ENCODE measurements around the gene RNF115.

DNA sequence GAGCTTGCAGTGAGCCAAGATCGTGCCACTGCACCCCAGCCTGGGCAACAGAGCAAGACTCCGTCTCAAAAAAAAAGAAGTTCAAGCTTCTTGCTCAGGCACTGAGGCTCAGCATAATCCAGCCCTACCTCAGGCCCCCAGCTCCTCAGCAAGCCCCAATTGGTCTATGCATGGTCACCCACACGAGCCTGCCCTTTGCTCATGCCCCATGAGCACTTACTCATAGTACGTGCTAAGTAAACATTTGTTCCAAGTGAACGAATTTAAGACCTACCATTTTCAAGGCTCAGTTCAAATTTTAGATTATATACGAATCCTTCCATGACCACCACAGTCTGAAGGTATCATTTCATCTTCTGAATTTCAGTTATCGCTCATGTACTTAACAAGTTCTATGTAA is 121.1 kb downstream of the RNF115 start:
- no peak for TF ChIP-seq SIX5 (IDR thresholded peaks at IDR 0.05; ENCODE audit: low read depth, low read length)
- TF ChIP-seq TBP (IDR thresholded peaks at IDR 0.05; ENCODE audit: low read depth, low read length), result no peak
- TF ChIP-seq SUZ12 (IDR thresholded peaks at IDR 0.05; ENCODE audit: low read length), result no peak
- no peak for TF ChIP-seq CREB1 (IDR thresholded peaks at IDR 0.05)
- no peak for TF ChIP-seq SIN3A (conservative IDR thresholded peaks at IDR 0.05 in 1 of 2, IDR thresholded peaks at IDR 0.05 in 1 of 2; ENCODE audit: low read depth in 1 of 2, low read length in 2 of 2)
- TF ChIP-seq EZH2 (IDR thresholded peaks at IDR 0.05; ENCODE audit: low read depth, low read length, severe bottlenecking), result no peak
- no peak for TF ChIP-seq POLR2A (IDR thresholded peaks at IDR 0.05; ENCODE audit: control extremely low read depth in 1 of 2, low read depth in 2 of 2, low read length in 2 of 2)
- TF ChIP-seq SP1 (IDR thresholded peaks at IDR 0.05; ENCODE audit: low read depth, low read length), result no peak
- TF ChIP-seq, protein P1, sequence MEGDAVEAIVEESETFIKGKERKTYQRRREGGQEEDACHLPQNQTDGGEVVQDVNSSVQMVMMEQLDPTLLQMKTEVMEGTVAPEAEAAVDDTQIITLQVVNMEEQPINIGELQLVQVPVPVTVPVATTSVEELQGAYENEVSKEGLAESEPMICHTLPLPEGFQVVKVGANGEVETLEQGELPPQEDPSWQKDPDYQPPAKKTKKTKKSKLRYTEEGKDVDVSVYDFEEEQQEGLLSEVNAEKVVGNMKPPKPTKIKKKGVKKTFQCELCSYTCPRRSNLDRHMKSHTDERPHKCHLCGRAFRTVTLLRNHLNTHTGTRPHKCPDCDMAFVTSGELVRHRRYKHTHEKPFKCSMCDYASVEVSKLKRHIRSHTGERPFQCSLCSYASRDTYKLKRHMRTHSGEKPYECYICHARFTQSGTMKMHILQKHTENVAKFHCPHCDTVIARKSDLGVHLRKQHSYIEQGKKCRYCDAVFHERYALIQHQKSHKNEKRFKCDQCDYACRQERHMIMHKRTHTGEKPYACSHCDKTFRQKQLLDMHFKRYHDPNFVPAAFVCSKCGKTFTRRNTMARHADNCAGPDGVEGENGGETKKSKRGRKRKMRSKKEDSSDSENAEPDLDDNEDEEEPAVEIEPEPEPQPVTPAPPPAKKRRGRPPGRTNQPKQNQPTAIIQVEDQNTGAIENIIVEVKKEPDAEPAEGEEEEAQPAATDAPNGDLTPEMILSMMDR (IDR thresholded peaks at IDR 0.05; ENCODE audit: control extremely low read depth in 1 of 3, insufficient read depth in 1 of 3, low read depth in 1 of 3, low read length in 3 of 3), result no peak
- no peak for TF ChIP-seq POLR2AphosphoS5 (IDR thresholded peaks at IDR 0.05; ENCODE audit: low read depth, low read length)
- no peak for TF ChIP-seq RFX5 (IDR thresholded peaks at IDR 0.05; ENCODE audit: borderline replicate concordance, low read depth, low read length)
- TF ChIP-seq JUND (IDR thresholded peaks at IDR 0.05; ENCODE audit: low read length), result no peak

Measured in H1 (cell line).